Upper lobe of left lung (tissue), 6 donors: ENCODE measurements around the gene BRAT1. TPM values are rescaled to one million over a fixed set of nuclear protein-coding genes. Genes with fewer than 3 reads are reported as not detected.

Experiments used
- ATAC-seq, 2 donors: fragments of 200-7000 bp; cut with Tn5 transposase; one replicate each; pipeline ENCODE4 v1.9.1; 2022; ENCODE audit warnings: mild to moderate bottlenecking in 2 of 2, moderate library complexity in 2 of 2; ENCODE audit not compliant: low FRiP score in 2 of 2
- DNase-seq, 2 donors: peaks; one replicate each; pipeline ENCODE4 v3.0.0-alpha.2; 2019 to 2020
- H3K27ac ChIP-seq, 4 donors: fragments of 200-600 bp; sonication (generic); one replicate each; pipeline ENCODE4 v1.5.1; 2016 to 2019
- H3K27me3 ChIP-seq, 4 donors: fragments of 200-600 bp; sonication (generic); one replicate each; pipeline ENCODE4 v1.5.1; 2017 to 2019
- H3K36me3 ChIP-seq, 4 donors: fragments of 200-600 bp; sonication (generic); one replicate each; pipeline ENCODE4 v1.5.1; 2016 to 2019
- H3K4me1 ChIP-seq, 4 donors: fragments of 200-600 bp; sonication (generic); one replicate each; pipeline ENCODE4 v1.5.1; 2018 to 2019
- H3K4me3 ChIP-seq, 4 donors: fragments of 200-600 bp; sonication (generic); one replicate each; pipeline ENCODE4 v1.5.1; 2017 to 2019; ENCODE audit warnings: mild to moderate bottlenecking in 2 of 4, moderate library complexity in 1 of 4
- H3K9me3 ChIP-seq, 4 donors: fragments of 200-600 bp; sonication (generic); one replicate each; pipeline ENCODE4 v1.5.1; 2018 to 2019
- EP300 ChIP-seq, 4 donors: sonication (generic); formaldehyde crosslinking; IDR thresholded peaks; one replicate each; pipeline ENCODE4 v1.5.1; 2017; ENCODE audit warnings: antibody characterized with exemption in 4 of 4, control low read depth in 2 of 4
- POLR2A ChIP-seq, 4 donors: fragments of 450-650 bp; IDR thresholded peaks; one replicate each; pipeline ENCODE4 v1.5.1; 2016 to 2017; ENCODE audit warnings: antibody characterized with exemption in 4 of 4, mild to moderate bottlenecking in 2 of 4
- POLR2AphosphoS5 ChIP-seq, 2 donors: sonication (generic); formaldehyde crosslinking; IDR thresholded peaks; one replicate each; pipeline ENCODE4 v1.5.1; 2017; ENCODE audit warnings: antibody characterized with exemption in 2 of 2
- WGBS, 2 donors: methylation state at CpG; one replicate each; pipeline ENCODE4 v1.1.5; 2017 to 2018; 5-methylcytosine and 5-hydroxymethylcytosine counted together
- total RNA-seq, 6 donors: library from RNA; depleted of rRNA in 4 of 6; stranded (reverse); fragments of >200 nt in 4 of 6; gene quantifications; one replicate each; pipeline versions ENCODE4 v1.1.0 to v1.2.1, GENCODE V29; 2016 to 2021
- TF ChIP-seq, protein P1 (sequence below), 6 experiments: fragments of 450-650 bp in 4 of 6; fragments of 200-600 bp in 2 of 6; sonication (generic) in 2 of 6; IDR thresholded peaks; one replicate each; pipeline ENCODE4 v1.5.1; 2016 to 2019; ENCODE audit warnings: antibody characterized with exemption in 6 of 6
- donor health status: DM: no; HTN: no; CAD: no; lungs with moderate emphysema.
- donor health status: DM: no; HTN: yes; CAD: no; lungs with severe emphysema.

Gene BRAT1
- total RNA-seq, 6 donors from 2014 or later: 23.9 to 68.3 (median 31.0) TPM

DNA sequence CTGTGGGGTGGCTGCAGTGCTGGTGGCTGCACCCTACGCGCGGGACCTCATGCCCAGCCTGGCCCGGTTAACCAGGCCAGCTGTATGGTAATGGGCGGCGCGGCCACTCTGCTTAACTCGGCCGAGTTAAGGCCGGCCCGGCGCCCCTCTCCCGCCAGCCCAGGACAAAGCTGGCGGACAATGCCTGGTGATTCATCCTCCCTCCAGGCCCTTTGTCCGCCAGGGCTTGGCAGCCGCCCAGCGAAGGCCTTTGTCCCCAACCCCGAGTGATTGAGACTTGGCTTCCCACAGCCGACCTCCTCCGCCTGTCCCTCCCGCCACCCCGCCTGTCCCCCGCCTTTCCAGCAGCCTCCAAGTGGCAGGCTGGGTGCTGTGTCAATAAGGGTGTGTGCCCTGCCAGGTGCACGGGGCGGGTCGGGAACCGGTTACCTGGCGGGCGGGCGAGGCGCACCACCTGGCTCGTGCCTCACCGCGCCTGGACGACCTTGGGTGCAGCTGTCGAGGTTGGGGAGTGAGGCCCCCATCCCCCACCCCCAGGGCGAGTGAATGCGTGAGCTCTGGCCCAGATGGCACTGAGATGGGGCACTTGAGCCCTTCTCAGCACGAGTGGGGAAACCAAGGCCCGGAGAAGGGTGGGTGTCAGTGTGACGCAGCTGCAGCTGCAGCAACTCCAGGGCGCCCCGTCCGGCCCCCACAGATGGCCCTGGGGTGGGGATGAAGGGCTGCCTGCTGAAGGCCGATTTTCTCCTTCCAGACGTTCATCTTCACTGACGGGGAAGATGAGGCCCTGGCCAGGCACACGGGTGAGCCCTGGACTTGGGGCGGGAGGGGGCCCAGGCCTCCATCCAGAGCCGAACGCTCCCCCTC, 31.1 kb downstream of the BRAT1 start:
- peak; percentile 16 to 74 for ATAC-seq
- peaks cover 0 to 5% (median 1%) of the 10 kb centered on the region in 4 donors for H3K27me3 ChIP-seq
- 58 to 61% methylated on average over 21 to 35 of the region's 51 CpGs for WGBS, 2 donors
- TF ChIP-seq, protein P1, sequence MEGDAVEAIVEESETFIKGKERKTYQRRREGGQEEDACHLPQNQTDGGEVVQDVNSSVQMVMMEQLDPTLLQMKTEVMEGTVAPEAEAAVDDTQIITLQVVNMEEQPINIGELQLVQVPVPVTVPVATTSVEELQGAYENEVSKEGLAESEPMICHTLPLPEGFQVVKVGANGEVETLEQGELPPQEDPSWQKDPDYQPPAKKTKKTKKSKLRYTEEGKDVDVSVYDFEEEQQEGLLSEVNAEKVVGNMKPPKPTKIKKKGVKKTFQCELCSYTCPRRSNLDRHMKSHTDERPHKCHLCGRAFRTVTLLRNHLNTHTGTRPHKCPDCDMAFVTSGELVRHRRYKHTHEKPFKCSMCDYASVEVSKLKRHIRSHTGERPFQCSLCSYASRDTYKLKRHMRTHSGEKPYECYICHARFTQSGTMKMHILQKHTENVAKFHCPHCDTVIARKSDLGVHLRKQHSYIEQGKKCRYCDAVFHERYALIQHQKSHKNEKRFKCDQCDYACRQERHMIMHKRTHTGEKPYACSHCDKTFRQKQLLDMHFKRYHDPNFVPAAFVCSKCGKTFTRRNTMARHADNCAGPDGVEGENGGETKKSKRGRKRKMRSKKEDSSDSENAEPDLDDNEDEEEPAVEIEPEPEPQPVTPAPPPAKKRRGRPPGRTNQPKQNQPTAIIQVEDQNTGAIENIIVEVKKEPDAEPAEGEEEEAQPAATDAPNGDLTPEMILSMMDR (IDR thresholded peaks at IDR 0.05): peak in 1 of 6 experiments; percentile 25
- TF ChIP-seq POLR2AphosphoS5 (IDR thresholded peaks at IDR 0.05) (peak; percentile 66 to 74), POLR2A (IDR thresholded peaks at IDR 0.05) (no peak), EP300 (IDR thresholded peaks at IDR 0.05) (no peak)
- H3K4me1 ChIP-seq: peaks cover 78 to 98% (median 92%) of the 10 kb centered on the region in 4 donors
- no peaks in the 10 kb centered on the region for H3K9me3 ChIP-seq
- DNase-seq: peak; percentile 93
- peak overlapping the region in 3 of 4 donors; percentile 56 to 71 (median 68) for H3K4me3 ChIP-seq
- peak overlapping the region; percentile 83 to 96 (median 90) for H3K27ac ChIP-seq
- H3K36me3 ChIP-seq: peaks cover 0 to 29% (median 19%) of the 10 kb centered on the region in 4 donors

- DNase-seq: peak; percentile 62 to 91
- Histone ChIP-seq H3K4me1 (peaks cover 78 to 98% (median 92%) of the 10 kb centered on the region in 4 donors), H3K27me3 (peaks cover 0 to 5% (median 1%) of the 10 kb centered on the region in 4 donors), H3K36me3 (peaks cover 0 to 23% (median 19%) of the 10 kb centered on the region in 4 donors), H3K27ac (peak overlapping the region; percentile 83 to 96 (median 90)), H3K9me3 (no peaks in the 10 kb centered on the region), H3K4me3 (peak overlapping the region; percentile 7 to 71 (median 62))
- TF ChIP-seq, protein P1 (IDR thresholded peaks at IDR 0.05): no peak
- peak in 1 of 2 donors; percentile 41 for ATAC-seq
- 22 to 40% methylated on average over 1 to 2 of the region's 22 CpGs for WGBS, 2 donors
Measured at GRCh38 chr7:2523461-2523936, 31.8 kb downstream of the BRAT1 start.

DNA sequence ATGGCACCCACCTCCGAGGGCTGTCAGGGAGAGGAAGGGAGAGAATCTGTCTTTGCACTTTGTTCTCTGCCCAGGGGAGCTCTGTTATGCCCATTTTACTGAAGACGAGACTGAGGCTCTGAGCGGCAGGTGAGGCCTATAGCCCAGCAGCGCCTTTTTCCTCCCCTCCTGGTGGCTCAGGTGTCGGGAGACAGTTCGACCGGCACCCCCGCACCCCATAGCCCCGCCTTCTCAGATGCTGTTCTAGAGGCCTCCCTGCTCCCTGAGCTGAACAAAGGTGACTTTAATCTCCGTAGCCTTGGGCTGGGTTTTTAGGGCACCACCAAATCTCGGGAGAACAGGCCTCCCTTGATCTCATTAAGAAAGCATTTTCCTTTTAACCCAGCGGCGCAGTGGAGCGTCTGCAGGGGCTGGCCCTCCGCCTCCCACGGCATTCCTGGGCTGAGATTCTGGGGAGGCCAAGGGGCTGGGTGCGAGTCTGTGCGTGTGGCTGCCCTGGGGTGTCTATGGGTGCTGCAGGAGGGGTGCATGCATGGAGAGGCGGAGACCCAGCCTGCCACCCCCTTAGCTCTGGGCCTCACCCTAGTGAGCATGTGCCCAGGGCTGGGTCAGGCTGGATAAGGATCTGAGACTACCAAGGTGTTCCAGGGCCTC, 32.4 kb downstream of the BRAT1 start:
- Histone ChIP-seq H3K4me3 (peak overlapping the region; percentile 7 to 71 (median 62)), H3K27ac (peak overlapping the region; percentile 83 to 96 (median 90)), H3K4me1 (peaks cover 73 to 94% (median 88%) of the 10 kb centered on the region in 4 donors), H3K9me3 (no peaks in the 10 kb centered on the region), H3K36me3 (peaks cover 0 to 23% (median 19%) of the 10 kb centered on the region in 4 donors), H3K27me3 (peaks cover 0 to 5% (median 1%) of the 10 kb centered on the region in 4 donors)
- peak in 2 of 4 donors; percentile 5 to 21 for TF ChIP-seq POLR2A (IDR thresholded peaks at IDR 0.05)
- TF ChIP-seq, protein P1 (IDR thresholded peaks at IDR 0.05): no peak
- peak in 1 of 2 donors; percentile 69 for DNase-seq
- ATAC-seq: no peak
- WGBS, 2 donors: 36 to 40% methylated on average over 4 to 18 of the region's 19 CpGs

DNA sequence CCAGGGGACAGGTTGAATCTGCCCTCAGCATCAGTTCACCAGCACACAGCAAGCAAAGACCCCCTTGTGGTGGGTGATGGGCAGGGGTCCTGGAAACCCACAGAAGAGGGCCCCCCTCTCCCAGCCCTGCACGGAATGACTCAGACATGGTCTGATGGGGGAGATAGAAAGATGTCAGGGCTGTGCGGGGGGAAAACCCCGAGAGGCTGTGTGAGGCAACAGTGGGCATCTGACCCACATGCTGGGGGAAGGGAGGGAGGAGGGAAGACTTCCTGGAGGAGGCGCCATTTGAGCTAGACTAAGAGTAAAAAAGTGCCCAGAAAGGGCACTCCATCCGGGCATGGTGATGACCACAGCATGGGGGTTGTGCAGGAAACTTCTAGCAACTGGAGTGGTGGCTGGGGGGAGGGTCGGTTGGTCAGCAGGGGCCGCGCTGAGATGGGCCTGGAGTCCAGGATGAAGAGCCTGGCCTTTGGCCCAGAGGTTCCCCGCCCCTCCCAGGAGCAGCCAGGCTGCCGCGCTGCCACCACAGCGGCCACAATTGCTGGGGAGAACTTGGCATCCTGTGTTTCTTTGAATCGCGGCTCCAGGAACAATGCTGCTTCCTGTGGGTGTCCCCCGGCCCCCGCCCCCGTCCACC, 33.3 kb downstream of the BRAT1 start:
- Histone ChIP-seq H3K4me3 (peak overlapping the region in 3 of 4 donors; percentile 56 to 71 (median 68)), H3K4me1 (peaks cover 65 to 85% (median 80%) of the 10 kb centered on the region in 4 donors), H3K27ac (peak overlapping the region; percentile 83 to 96 (median 90)), H3K36me3 (peaks cover 0 to 21% (median 16%) of the 10 kb centered on the region in 4 donors), H3K9me3 (no peaks in the 10 kb centered on the region), H3K27me3 (peaks cover 0 to 5% (median 1%) of the 10 kb centered on the region in 4 donors)
- ATAC-seq: no peak
- WGBS, 2 donors: 11 to 30% methylated on average over 8 to 12 of the region's 17 CpGs
- TF ChIP-seq POLR2AphosphoS5 (IDR thresholded peaks at IDR 0.05) (peak; percentile 47 to 66), POLR2A (IDR thresholded peaks at IDR 0.05) (peak in 2 of 4 donors; percentile 29 to 31)
- TF ChIP-seq, protein P1 (IDR thresholded peaks at IDR 0.05): no peak
- DNase-seq: peak; percentile 77 to 85
